H9 (cell line): ENCODE measurements around the gene NPC1L1. TPM values are rescaled to one million over a fixed set of nuclear protein-coding genes. Genes with fewer than 3 reads are reported as not detected.

Experiments used
- DNase-seq: peaks from one replicate; pipeline ENCODE4 v3.0.0-alpha.2; 2017
- H2AFZ ChIP-seq: one replicate; pipeline ENCODE4 v1.6.1; 2013; ENCODE audit warnings: mild to moderate bottlenecking, low read length, control low read depth, moderate library complexity
- H2AK5ac ChIP-seq: 2 replicates; pipeline ENCODE4 v1.6.1; 2013; ENCODE audit warnings: low read length, control low read depth, mixed read lengths; ENCODE audit not compliant: insufficient read length
- H2BK120ac ChIP-seq: one replicate; pipeline ENCODE4 v1.6.1; 2013; ENCODE audit warnings: low read depth, mild to moderate bottlenecking, low read length, control low read depth, inconsistent platforms; ENCODE audit not compliant: poor library complexity, severe bottlenecking
- H2BK12ac ChIP-seq: 2 replicates; pipeline ENCODE4 v1.6.1; 2013; ENCODE audit warnings: low read length, control low read depth, mixed read lengths, low read depth; ENCODE audit not compliant: insufficient read length
- H2BK15ac ChIP-seq: 2 replicates; pipeline ENCODE4 v1.6.1; 2013; ENCODE audit warnings: low read depth, low read length, control low read depth
- H2BK20ac ChIP-seq: one replicate; pipeline ENCODE4 v1.6.1; 2013; ENCODE audit warnings: low read depth, mild to moderate bottlenecking, low read length, control low read depth, inconsistent platforms; ENCODE audit not compliant: poor library complexity, severe bottlenecking
- H2BK5ac ChIP-seq: 2 replicates; pipeline ENCODE4 v1.6.1; 2013; ENCODE audit warnings: low read length, control low read depth, mixed read lengths; ENCODE audit not compliant: insufficient read length
- H3K14ac ChIP-seq: 2 replicates; pipeline ENCODE4 v1.6.1; 2013; ENCODE audit warnings: low read length, control low read depth; ENCODE audit not compliant: insufficient read depth
- H3K18ac ChIP-seq: 2 replicates; pipeline ENCODE4 v1.6.1; 2013; ENCODE audit warnings: low read depth, mild to moderate bottlenecking, mixed read lengths, low read length, control low read depth; ENCODE audit not compliant: insufficient read length
- H3K23ac ChIP-seq: 2 replicates; pipeline ENCODE4 v1.6.1; 2013; ENCODE audit warnings: low read length, control low read depth, mixed read lengths, low read depth; ENCODE audit not compliant: insufficient read length
- H3K23me2 ChIP-seq: 2 replicates; pipeline ENCODE4 v1.6.1; 2013; ENCODE audit warnings: low read depth, mild to moderate bottlenecking, mixed read lengths, low read length, control low read depth; ENCODE audit not compliant: insufficient read length, poor library complexity, severe bottlenecking
- H3K27ac ChIP-seq: 2 replicates; pipeline ENCODE4 v1.5.1; 2013; ENCODE audit warnings: low read length, control low read depth, mixed read lengths, low read depth; ENCODE audit not compliant: insufficient read length
- H3K27me3 ChIP-seq: 2 replicates; pipeline ENCODE4 v1.6.1; 2013; ENCODE audit warnings: low read length, control low read depth, inconsistent platforms; ENCODE audit not compliant: insufficient read depth
- H3K4ac ChIP-seq: 2 replicates; pipeline ENCODE4 v1.6.1; 2013; ENCODE audit warnings: low read depth, mild to moderate bottlenecking, control low read depth, inconsistent platforms, low read length, moderate library complexity
- H3K4me1 ChIP-seq: 2 replicates; pipeline ENCODE4 v1.6.1; 2013; ENCODE audit warnings: low read length, control low read depth, inconsistent platforms; ENCODE audit not compliant: insufficient read depth
- H3K4me2 ChIP-seq: 2 replicates; pipeline ENCODE4 v1.6.1; 2013; ENCODE audit warnings: low read length, control low read depth, mixed read lengths; ENCODE audit not compliant: insufficient read length, insufficient read depth
- H3K56ac ChIP-seq: 2 replicates; pipeline ENCODE4 v1.6.1; 2013; ENCODE audit warnings: low read depth, mild to moderate bottlenecking, mixed read lengths, low read length, control low read depth; ENCODE audit not compliant: insufficient read length
- H3K79me1 ChIP-seq: 2 replicates; pipeline ENCODE4 v1.6.1; 2013; ENCODE audit warnings: low read depth, mild to moderate bottlenecking, moderate library complexity, low read length, control low read depth, inconsistent platforms; ENCODE audit not compliant: insufficient read depth, poor library complexity, severe bottlenecking
- H3K79me2 ChIP-seq: 2 replicates; pipeline ENCODE4 v1.6.1; 2013; ENCODE audit warnings: low read length, control low read depth, inconsistent platforms; ENCODE audit not compliant: insufficient read depth
- H3K9ac ChIP-seq: 2 replicates; pipeline ENCODE4 v1.6.1; 2013; ENCODE audit warnings: low read length, control low read depth, mixed read lengths; ENCODE audit not compliant: insufficient read length; ENCODE audit errors: extremely low read depth
- H3K9me3 ChIP-seq: one replicate; pipeline ENCODE4 v1.6.1; 2013; ENCODE audit warnings: low read depth, low read length, inconsistent platforms; ENCODE audit not compliant: control insufficient read depth
- H3T11ph ChIP-seq: one replicate; pipeline ENCODE4 v1.6.1; 2013; ENCODE audit warnings: mild to moderate bottlenecking, low read length, control low read depth, inconsistent platforms
- H4K20me1 ChIP-seq: one replicate; pipeline ENCODE4 v1.6.1; 2013; ENCODE audit not compliant: control insufficient read depth, insufficient read length, insufficient read depth
- H4K5ac ChIP-seq: 2 replicates; pipeline ENCODE4 v1.6.1; 2013; ENCODE audit warnings: low read depth, mild to moderate bottlenecking, mixed read lengths, low read length, control low read depth; ENCODE audit not compliant: insufficient read length
- H4K8ac ChIP-seq: replicated peaks from 2 replicates; pipeline ENCODE4 v1.6.1; 2013; ENCODE audit warnings: low read length, control low read depth, mixed read lengths, low read depth; ENCODE audit not compliant: insufficient read length
- H4K91ac ChIP-seq: 2 replicates; pipeline ENCODE4 v1.6.1; 2013; ENCODE audit warnings: low read depth, mild to moderate bottlenecking, moderate library complexity, mixed read lengths, low read length, control low read depth; ENCODE audit not compliant: insufficient read length
- H3K27ac Mint-ChIP-seq, 3 experiments: 2 replicates in 2 of 3; 3 replicates in 1 of 3; pipeline ENCODE4 v1.8.0; 2020 to 2021; ENCODE audit warnings: mixed read lengths in 3 of 3, mild to moderate bottlenecking in 1 of 3, moderate library complexity in 1 of 3
- H3K27me3 Mint-ChIP-seq: 2 replicates; pipeline ENCODE4 v1.8.0; 2021; ENCODE audit warnings: low read depth, mild to moderate bottlenecking, moderate library complexity, mixed read lengths
- H3K36me3 Mint-ChIP-seq, 3 experiments: 2 replicates in 2 of 3; 3 replicates in 1 of 3; pipeline ENCODE4 v1.8.0; 2020 to 2021; ENCODE audit warnings: low read depth in 3 of 3, mixed read lengths in 3 of 3; ENCODE audit not compliant: insufficient read depth in 1 of 3
- H3K4me1 Mint-ChIP-seq, 2 experiments: 2 replicates each; pipeline ENCODE4 v1.8.0; 2020; ENCODE audit warnings: mixed read lengths in 2 of 2
- H3K4me3 Mint-ChIP-seq, 2 experiments: 2 replicates in 1 of 2; 3 replicates in 1 of 2; pipeline ENCODE4 v1.8.0; 2020 to 2021; ENCODE audit warnings: mild to moderate bottlenecking in 2 of 2, mixed read lengths in 2 of 2, moderate library complexity in 1 of 2
- H3K9me3 Mint-ChIP-seq, 2 experiments: 2 replicates in 1 of 2; 3 replicates in 1 of 2; pipeline ENCODE4 v1.8.0; 2020; ENCODE audit warnings: mild to moderate bottlenecking in 2 of 2, mixed read lengths in 2 of 2, moderate library complexity in 1 of 2
- CTCF ChIP-seq: fragments of 200-600 bp; sonication (generic); conservative IDR thresholded peaks from 3 replicates; pipeline ENCODE4 v1.8.0; 2021; ENCODE audit warnings: antibody characterized with exemption, mild to moderate bottlenecking
- WGBS: extraction: QIAGEN DNeasy Blood & Tissue Kit; methylation state at CpG from one replicate; pipeline ENCODE4 v1.1.7; 2013; ENCODE audit warnings: missing lambda C conversion rate, low lambda C conversion rate, mixed read lengths; ENCODE audit not compliant: insufficient read length; ENCODE audit errors: extremely low coverage; 5-methylcytosine and 5-hydroxymethylcytosine counted together
- total RNA-seq: library from RNA; stranded (reverse); gene quantifications from 2 replicates; pipeline ENCODE4 v1.2.1, GENCODE V29; 2021

NPC1L1 gene
- total RNA-seq, 1 experiment from 2014 or later = 0.11 TPM

- H3K4me1 ChIP-seq = no peaks in the 10 kb centered on the region
- no peak overlapping the region for H3K18ac ChIP-seq
- H2AFZ ChIP-seq = no peak overlapping the region
- no peak overlapping the region for H2BK12ac ChIP-seq
- H3K9me3 ChIP-seq = no peaks in the 10 kb centered on the region
- Mint-ChIP-seq H3K27me3 (no peaks in the 10 kb centered on the region), H3K4me3 (no peak overlapping the region), H3K27ac (no peak overlapping the region), H3K36me3 (peaks cover 3 to 36% (median 23%) of the 10 kb centered on the region in 3 experiments; a peak in 6 of 7 replicates), H3K4me1 (peaks cover 0 to 7% of the 10 kb centered on the region in 2 experiments; a peak in 2 of 4 replicates), H3K9me3 (no peaks in the 10 kb centered on the region)
- H4K91ac ChIP-seq = no peak overlapping the region
- H2BK120ac ChIP-seq = no peak overlapping the region
- H2BK15ac ChIP-seq = no peak overlapping the region
- no peak overlapping the region for H2BK5ac ChIP-seq
- no peaks in the 10 kb centered on the region for H4K20me1 ChIP-seq
- no peak overlapping the region for H3K14ac ChIP-seq
- H4K5ac ChIP-seq = no peak overlapping the region
- no peak overlapping the region for H2BK20ac ChIP-seq
- no peaks in the 10 kb centered on the region for H3K27me3 ChIP-seq
- no peak for DNase-seq
- no peak overlapping the region for H3K27ac ChIP-seq
- H3K4ac ChIP-seq = no peak overlapping the region
- no peak overlapping the region for H3K56ac ChIP-seq
- no peak overlapping the region for H3K23ac ChIP-seq
- WGBS = no CpG with 5 or more reads among the region's 1 CpG
- H3K9ac ChIP-seq = no peak overlapping the region
- peaks cover 5% of the 10 kb centered on the region; the same call in 1 of the 2 replicates for H3K79me2 ChIP-seq
- TF ChIP-seq CTCF = peak; percentile 49
- H4K8ac ChIP-seq = no peak overlapping the region
- H3K23me2 ChIP-seq = no peaks in the 10 kb centered on the region
- H3K79me1 ChIP-seq = peaks cover 4% of the 10 kb centered on the region
- H3K4me2 ChIP-seq = no peak overlapping the region
- H3T11ph ChIP-seq = no peak overlapping the region
- no peak overlapping the region for H2AK5ac ChIP-seq
Measured at GRCh38 chr7:44463169-44463808, 77.8 kb downstream of the NPC1L1 start.

Other genes with a start within 250 kb of the NPC1L1 start
- gene CAMK2B, start 215.7 kb downstream of the NPC1L1 start, total RNA-seq = 0.17 and 0.24 TPM in 2 replicates
- gene NUDCD3, start 50.7 kb downstream of the NPC1L1 start, total RNA-seq = 71.9 and 85.9 TPM in 2 replicates
- gene DDX56, start 32.6 kb upstream of the NPC1L1 start, total RNA-seq = 113 and 120 TPM in 2 replicates
- 60.3 and 62.4 TPM in 2 replicates for gene TMED4, start 40.9 kb upstream of the NPC1L1 start, total RNA-seq
- 75.3 and 77.3 TPM in 2 replicates for gene OGDH, start 65.3 kb upstream of the NPC1L1 start, total RNA-seq
- 71.8 and 72.9 TPM in 2 replicates for gene ZMIZ2, start 207.5 kb upstream of the NPC1L1 start, total RNA-seq